ENCODE measurements around the gene FOSB. TPM values are rescaled to one million over a fixed set of nuclear protein-coding genes. Genes with fewer than 3 reads are reported as not detected.

FOSB gene
- total RNA-seq, 4 donors from 2014 or later, result 0.85 to 56.1 (median 9.6) TPM

GRCh38 chr19:45448887-45449299 is 18.9 kb upstream of the FOSB start:
- TF ChIP-seq CTCF (IDR thresholded peaks at IDR 0.05) (no peak), POLR2A (IDR thresholded peaks at IDR 0.05) (no peak)
- peaks cover 10 to 52% (median 16%) of the 10 kb centered on the region in 4 donors for H3K4me1 ChIP-seq
- peak overlapping the region in 3 of 4 donors; percentile 90 to 91 (median 91) for H3K27ac ChIP-seq
- H3K27me3 ChIP-seq, result no peaks in the 10 kb centered on the region
- peak in 2 of 3 donors; percentile 76 to 81 for DNase-seq
- H3K9me3 ChIP-seq, result no peaks in the 10 kb centered on the region
- no peak overlapping the region for H3K4me3 ChIP-seq
- no peaks in the 10 kb centered on the region for H3K36me3 ChIP-seq

- no peak for TF ChIP-seq POLR2A (IDR thresholded peaks at IDR 0.05)
- TF ChIP-seq CTCF (IDR thresholded peaks at IDR 0.05), result no peak
- peaks cover 7 to 46% (median 13%) of the 10 kb centered on the region in 4 donors for H3K4me1 ChIP-seq
- H3K4me3 ChIP-seq, result peak overlapping the region; percentile 61 to 79 (median 67)
- H3K36me3 ChIP-seq, result no peaks in the 10 kb centered on the region
- DNase-seq, result no peak
- no peaks in the 10 kb centered on the region for H3K27me3 ChIP-seq
- H3K27ac ChIP-seq, result peak overlapping the region; percentile 81 to 91 (median 90)
- H3K9me3 ChIP-seq, result no peaks in the 10 kb centered on the region
These were observed 17.8 kb upstream of the FOSB start for GRCh38 chr19:45450012-45450333.

GRCh38 chr19:45451131-45451849 is 16.5 kb upstream of the FOSB start:
- TF ChIP-seq CTCF (IDR thresholded peaks at IDR 0.05), result no peak
- no peak for TF ChIP-seq POLR2A (IDR thresholded peaks at IDR 0.05)
- H3K27me3 ChIP-seq, result no peaks in the 10 kb centered on the region
- peak overlapping the region; percentile 61 to 79 (median 67) for H3K4me3 ChIP-seq
- no peaks in the 10 kb centered on the region for H3K36me3 ChIP-seq
- DNase-seq, result peak; percentile 51 to 68 (median 63)
- H3K27ac ChIP-seq, result peak overlapping the region; percentile 81 to 91 (median 89)
- H3K4me1 ChIP-seq, result peaks cover 14 to 56% (median 19%) of the 10 kb centered on the region in 4 donors
- no peaks in the 10 kb centered on the region for H3K9me3 ChIP-seq

- Histone ChIP-seq H3K27ac (peak overlapping the region in 3 of 4 donors; percentile 81 to 91 (median 87)), H3K4me3 (peak overlapping the region in 1 of 4 donors; percentile 71), H3K36me3 (no peaks in the 10 kb centered on the region), H3K27me3 (no peaks in the 10 kb centered on the region), H3K9me3 (no peaks in the 10 kb centered on the region), H3K4me1 (peaks cover 15 to 56% (median 19%) of the 10 kb centered on the region in 4 donors)
- TF ChIP-seq POLR2A (IDR thresholded peaks at IDR 0.05), result no peak
- no peak for TF ChIP-seq CTCF (IDR thresholded peaks at IDR 0.05)
- no peak for DNase-seq
These were observed 15.9 kb upstream of the FOSB start for GRCh38 chr19:45451850-45452387.

- no peaks in the 10 kb centered on the region for H3K27me3 ChIP-seq
- H3K27ac ChIP-seq, result peak overlapping the region; percentile 57 to 81 (median 74)
- peaks cover 5 to 28% (median 8%) of the 10 kb centered on the region in 4 donors for H3K4me1 ChIP-seq
- H3K9me3 ChIP-seq, result no peaks in the 10 kb centered on the region
- peak in 1 of 2 donors; percentile 19 for TF ChIP-seq POLR2A (IDR thresholded peaks at IDR 0.05)
- TF ChIP-seq CTCF (IDR thresholded peaks at IDR 0.05), result peak in 2 of 6 experiments; percentile 31
- peak; percentile 48 to 95 (median 93) for DNase-seq
- H3K36me3 ChIP-seq, result no peaks in the 10 kb centered on the region
- peak overlapping the region in 2 of 4 donors; percentile 12 to 17 for H3K4me3 ChIP-seq
These were observed 11.9 kb upstream of the FOSB start for GRCh38 chr19:45455707-45456499.

Measured in Peyer's patch (tissue), 4 donors.